Measurements from ENCODE around the gene PLXNB1.

Gene PLXNB1

DNA sequence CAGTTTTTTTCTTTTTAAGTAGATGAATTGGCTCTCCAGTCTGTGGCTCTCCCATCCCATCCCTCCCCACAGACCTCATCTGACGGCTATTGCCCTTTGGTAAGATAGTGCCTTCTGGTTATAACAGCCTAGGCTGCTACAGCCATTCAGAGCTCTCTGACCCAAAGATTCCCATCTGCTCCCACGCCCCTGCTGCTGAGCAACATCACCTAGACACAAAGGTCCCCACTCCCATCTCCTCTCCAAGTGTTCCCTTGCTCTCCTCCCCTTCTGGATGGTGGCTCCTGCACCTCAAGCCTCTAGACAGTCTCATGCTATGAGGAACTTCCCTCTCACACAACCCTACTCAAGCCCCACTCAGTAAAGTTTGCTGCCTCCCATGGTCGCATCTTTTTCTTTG lies 34.2 kb downstream of the PLXNB1 start:
- TF ChIP-seq, protein P1, sequence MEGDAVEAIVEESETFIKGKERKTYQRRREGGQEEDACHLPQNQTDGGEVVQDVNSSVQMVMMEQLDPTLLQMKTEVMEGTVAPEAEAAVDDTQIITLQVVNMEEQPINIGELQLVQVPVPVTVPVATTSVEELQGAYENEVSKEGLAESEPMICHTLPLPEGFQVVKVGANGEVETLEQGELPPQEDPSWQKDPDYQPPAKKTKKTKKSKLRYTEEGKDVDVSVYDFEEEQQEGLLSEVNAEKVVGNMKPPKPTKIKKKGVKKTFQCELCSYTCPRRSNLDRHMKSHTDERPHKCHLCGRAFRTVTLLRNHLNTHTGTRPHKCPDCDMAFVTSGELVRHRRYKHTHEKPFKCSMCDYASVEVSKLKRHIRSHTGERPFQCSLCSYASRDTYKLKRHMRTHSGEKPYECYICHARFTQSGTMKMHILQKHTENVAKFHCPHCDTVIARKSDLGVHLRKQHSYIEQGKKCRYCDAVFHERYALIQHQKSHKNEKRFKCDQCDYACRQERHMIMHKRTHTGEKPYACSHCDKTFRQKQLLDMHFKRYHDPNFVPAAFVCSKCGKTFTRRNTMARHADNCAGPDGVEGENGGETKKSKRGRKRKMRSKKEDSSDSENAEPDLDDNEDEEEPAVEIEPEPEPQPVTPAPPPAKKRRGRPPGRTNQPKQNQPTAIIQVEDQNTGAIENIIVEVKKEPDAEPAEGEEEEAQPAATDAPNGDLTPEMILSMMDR (IDR thresholded peaks at IDR 0.05; ENCODE audit: low read depth, low read length, missing control alignments) = no peak
- no peak overlapping the region for H3K4me3 ChIP-seq (replicated peaks; ENCODE audit: low read depth, low read length)
- DNase-seq (ENCODE audit: extremely low read depth, low read depth) = no peak

DNA sequence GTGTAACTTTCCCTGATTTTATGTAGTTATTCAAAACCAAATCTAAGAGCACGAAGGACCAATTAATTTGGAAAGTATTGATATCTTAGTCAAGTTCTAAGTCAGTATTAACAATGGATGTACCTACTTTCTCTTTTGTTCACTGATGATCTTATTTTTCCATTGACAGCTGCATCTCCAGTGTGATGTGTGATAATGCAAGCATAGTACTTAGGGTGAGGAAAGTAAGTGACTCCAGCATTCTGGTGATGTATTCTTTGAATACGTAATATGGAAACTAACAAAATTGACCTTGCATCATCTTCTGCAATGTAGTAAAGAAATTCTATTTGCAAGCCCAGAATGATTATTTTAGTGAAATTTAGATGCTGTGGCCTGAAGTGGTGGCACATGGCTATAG lies 35.5 kb downstream of the PLXNB1 start:
- no peak for DNase-seq (ENCODE audit: extremely low read depth, low read depth)
- TF ChIP-seq, protein P1 (IDR thresholded peaks at IDR 0.05; ENCODE audit: low read depth, low read length, missing control alignments) = no peak
- H3K4me3 ChIP-seq (replicated peaks; ENCODE audit: low read depth, low read length) = no peak overlapping the region

DNA sequence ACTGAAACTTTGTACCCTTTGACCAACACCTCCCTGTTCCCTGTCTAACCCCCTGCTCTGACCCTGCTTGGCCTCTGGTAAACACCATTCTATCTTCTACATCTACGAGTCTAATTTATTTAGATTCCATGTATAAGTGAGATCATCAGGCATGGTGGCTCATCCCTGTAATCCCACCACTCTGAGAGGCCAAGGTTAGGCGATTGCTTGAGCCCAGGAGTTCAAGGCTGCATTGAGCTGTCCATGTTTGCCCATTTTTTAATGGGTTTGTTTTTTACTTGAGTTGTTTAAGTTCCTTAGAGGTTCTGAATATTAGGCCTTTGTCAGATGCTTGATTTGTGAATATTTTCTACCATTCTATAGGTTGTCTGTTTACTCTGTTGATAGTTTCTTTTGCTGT lies 40.9 kb downstream of the PLXNB1 start:
- TF ChIP-seq, protein P1 (IDR thresholded peaks at IDR 0.05; ENCODE audit: low read depth, low read length, missing control alignments) = no peak
- no peak for DNase-seq (ENCODE audit: extremely low read depth, low read depth)
- H3K4me3 ChIP-seq (replicated peaks; ENCODE audit: low read depth, low read length) = no peak overlapping the region

DNA sequence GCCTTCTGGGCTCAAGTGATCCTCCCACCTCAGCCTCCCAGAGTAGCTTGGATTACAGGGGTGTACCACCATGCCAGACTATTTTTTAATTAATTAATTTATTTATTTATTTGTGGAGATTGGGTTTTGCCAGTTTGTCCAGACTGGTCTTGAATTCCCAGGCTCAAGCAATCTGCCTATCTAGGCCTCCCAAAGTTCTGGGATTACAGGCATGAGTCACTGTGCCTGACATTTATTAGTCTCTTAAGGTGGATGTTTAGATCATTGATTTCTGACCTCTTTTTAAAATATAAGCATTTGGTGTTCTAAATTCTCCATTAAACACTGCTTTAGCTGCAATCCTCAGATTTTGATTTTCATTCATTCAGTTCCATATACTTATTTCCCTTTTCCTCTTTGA lies 42.3 kb downstream of the PLXNB1 start:
- no peak for DNase-seq (ENCODE audit: extremely low read depth, low read depth)
- TF ChIP-seq, protein P1 (IDR thresholded peaks at IDR 0.05; ENCODE audit: low read depth, low read length, missing control alignments) = no peak
- no peak overlapping the region for H3K4me3 ChIP-seq (replicated peaks; ENCODE audit: low read depth, low read length)

DNA sequence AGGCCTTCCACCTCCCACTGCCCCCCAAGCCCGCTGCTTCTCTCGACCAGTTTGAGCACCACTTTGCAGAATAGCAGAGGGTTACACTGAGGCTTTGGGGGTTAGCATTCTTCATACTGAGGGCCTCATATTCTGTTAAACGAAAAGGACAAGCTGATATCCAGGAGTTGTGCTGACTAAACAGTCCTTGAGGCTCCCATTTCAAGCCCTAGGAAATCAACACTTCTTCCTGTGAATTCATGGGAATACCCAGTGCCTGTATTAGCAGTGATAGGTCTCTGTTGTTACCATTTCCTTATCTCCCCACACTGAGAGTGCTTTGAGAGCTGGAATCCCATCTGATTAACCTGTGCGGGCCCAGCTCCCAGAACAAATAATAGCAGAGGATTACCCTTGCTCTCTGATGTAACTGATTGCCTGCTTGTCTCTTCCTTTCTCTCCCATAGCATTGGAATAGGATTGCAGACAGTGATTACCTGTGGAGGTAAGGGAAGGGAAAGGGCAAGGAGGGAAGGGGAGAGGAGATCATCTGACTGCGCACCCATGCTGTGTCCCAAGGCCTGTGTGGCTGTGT lies 56.9 kb downstream of the PLXNB1 start:
- no peak for DNase-seq (ENCODE audit: extremely low read depth, low read depth)
- TF ChIP-seq, protein P1 (IDR thresholded peaks at IDR 0.05; ENCODE audit: low read depth, low read length, missing control alignments) = no peak
- H3K4me3 ChIP-seq (replicated peaks; ENCODE audit: low read depth, low read length) = no peak overlapping the region

DNA sequence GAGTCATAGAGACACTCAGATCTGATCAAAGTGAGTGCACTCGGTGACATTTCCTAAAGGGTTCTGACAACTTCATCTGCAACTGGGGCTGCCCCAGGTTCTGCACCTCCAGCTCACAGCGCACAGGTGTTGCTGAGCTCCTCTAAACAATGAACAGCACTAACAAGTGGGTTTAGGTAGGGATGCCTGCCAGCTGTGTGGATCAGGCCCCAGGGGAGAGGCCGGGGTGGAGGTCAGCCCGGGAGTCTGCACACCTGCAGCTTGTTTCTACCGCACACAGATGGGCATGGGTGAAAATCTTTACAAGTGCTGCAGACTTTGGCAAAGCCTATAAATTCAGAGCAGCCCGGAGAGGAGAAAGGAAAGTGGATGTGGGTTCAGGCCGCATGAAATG lies 57.5 kb downstream of the PLXNB1 start:
- no peak for DNase-seq (ENCODE audit: extremely low read depth, low read depth)

More for the DNA sequence above, 57.5 kb downstream of the PLXNB1 start:
- TF ChIP-seq, protein P1 (IDR thresholded peaks at IDR 0.05; ENCODE audit: low read depth, low read length, missing control alignments) = no peak
- H3K4me3 ChIP-seq (replicated peaks; ENCODE audit: low read depth, low read length) = no peak overlapping the region
